Hindlimb muscle (tissue), 1 donor: ENCODE data around the gene TAPBP. TPM values are rescaled to one million over a fixed set of nuclear protein-coding genes. Genes with fewer than 3 reads are reported as not detected.
"Not testable (repeated sequence)": the region's sequence is repeated elsewhere in the genome, so short reads cannot be mapped to it uniquely, and the experiment has no call there.

Source experiments
- DNase-seq: peaks from one replicate; pipeline ENCODE4 v3.0.0-alpha.2; 2013
- polyA plus RNA-seq: library from polyadenylated mRNA; unstranded; fragments of 120-200 nt; gene quantifications from one replicate; pipeline ENCODE4 v1.2.1, GENCODE V29; 2013; ENCODE audit not compliant: insufficient read length

The TAPBP gene
- 24.6 TPM for polyA plus RNA-seq

DNA sequence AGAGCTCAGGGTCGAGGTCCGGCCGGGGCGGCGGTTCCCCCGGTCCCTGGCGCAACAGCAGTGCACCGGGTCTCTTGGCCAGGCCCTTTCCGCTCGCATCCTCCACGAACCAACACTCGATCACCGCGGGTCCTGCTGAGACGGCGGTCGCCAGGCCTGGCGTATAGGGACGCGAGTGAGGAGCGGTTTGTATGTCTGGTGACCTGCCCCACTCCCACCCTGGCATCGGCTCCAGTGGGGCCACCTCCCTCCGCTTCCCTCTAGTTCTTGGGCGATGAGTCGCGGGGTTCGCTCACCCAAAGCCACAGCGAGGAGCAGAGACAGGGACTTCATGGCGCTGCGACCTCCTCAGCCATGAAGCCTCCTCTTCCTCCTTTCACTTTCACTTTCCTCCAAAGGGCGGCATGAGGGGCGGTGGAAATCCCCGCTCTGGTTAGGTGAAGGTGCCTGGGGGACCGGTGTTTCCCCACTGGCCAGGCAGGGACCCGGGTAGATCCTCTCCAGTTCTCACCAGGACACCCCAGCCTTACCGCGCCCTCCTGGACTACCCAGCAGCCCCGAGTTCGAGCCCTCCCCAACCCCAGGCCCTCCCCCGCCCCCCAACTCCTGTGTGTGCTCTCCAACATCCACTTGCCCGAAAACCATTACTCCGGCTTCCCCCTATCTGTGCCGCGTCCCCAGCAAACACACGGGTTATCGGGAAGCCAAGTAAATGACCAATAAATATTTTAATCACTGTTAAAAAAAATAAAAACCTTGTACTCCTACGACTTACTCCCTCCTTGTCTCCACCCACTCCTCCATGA is at the start of gene TAPBP:
TSS of gene TAPBP (minus strand) at position 370 of the 806 bp plus-strand sequence. CDS start at position 333, 37 bp downstream.
- peak; percentile 75 for DNase-seq

DNA sequence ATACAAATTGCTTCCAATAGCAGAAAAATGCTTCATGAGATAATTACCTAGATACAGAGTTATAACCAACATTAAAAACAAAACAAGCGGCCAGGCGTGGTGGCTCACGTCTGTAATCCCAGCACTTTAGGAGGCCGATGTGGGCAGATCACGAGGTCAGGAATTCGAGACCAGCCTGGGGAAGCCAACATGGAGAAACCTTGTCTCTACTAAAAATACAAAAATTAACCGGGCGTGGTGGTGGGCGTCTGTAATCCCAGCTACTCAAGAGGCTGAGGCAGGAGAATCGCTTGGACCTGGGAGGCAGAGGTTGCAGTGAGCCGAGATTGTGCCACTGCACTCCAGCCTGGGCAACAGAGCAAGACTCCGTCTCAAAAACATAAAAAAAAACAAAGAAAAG is 49.6 kb upstream of the TAPBP start:
- DNase-seq, result not testable (repeated sequence)

DNA sequence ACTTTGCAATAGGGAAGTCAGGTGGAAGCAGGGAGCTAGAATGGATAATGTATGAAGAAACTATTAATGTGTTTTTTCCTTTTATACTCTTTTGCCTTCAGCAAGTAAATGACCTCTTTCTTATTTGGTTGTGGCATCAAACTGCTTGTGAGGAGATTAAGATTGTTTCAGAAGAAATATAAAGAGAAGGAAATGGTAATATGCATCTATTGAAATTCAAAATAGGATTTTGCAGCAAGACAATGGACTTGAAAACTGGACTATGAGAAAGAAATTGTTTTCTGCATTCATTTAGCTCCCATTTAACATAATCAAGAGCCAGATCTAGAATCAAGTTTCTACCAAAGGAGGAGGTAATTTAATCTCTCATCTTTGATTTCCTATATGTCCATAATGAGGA is 45.5 kb upstream of the TAPBP start:
- no peak for DNase-seq

DNA sequence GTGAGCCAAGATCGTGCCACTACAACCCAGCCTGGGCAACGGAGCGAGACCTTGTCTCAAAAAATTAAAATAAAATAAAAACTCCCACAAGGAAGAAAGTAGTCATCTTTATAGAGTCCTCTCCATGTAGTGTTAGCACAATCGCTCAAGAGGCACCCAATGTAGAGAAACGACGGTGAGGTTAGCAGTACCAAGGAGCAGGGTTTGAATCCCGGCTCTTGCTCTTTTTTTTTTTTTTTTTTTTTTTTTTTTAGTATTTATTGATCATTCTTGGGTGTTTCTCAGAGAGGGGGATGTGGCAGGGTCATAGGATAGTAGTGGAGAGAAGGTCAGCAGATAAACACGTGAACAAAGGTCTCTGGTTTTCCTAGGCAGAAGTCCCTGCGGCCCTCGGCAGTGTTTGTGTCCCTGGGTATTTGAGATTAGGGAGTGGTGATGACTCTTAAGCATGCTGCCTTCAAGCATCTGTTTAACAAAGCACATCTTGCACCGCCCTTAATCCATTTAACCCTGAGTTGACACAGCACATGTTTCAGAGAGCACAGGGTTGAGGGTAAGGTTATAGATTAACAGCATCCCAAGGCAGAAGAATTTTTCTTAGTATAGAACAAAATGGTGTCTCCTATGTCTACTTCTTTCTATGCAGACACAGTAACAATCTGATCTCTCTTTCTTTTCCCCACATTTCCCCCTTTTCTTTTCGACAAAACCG is 43.4 kb upstream of the TAPBP start:
- not testable (repeated sequence) for DNase-seq

DNA sequence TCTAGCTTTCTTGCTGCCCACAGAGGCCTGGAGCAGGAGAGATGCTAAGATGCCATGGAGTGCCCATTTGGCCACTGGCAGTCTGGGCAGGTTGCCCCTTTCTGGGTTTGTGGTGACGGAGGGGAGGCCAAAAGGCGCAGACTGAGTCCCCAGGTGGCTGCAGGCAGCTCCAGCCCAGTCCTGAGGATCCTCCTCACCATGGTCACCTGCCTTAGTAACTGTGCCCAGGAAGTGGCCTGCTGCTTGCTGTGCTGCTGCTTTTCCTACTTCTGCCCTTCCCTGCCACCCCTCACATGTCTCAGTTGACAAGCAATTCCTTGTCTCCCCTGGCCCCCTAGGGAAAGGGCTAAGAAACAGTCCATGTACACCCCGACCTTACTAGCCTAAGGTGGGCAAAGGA is 42.4 kb upstream of the TAPBP start:
- DNase-seq, result no peak

DNA sequence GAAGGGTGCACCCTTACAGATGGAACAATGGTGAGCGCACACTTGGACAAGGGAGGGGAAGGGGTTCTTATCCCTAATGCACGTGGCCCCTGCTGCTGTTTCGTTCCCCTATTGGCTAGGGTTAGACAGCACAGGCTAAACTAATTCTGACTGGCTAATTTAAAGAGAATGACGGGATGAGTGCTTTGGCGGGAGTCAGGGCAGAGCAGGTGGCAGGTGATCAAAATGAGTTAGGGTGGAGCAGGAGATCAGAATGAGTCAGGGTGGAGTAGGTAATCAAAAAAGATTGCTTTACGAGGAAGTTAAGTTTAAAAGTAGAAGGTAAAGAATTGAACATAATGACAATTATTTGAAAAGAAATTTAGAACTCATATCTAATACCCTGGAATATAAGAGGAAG is 42.0 kb upstream of the TAPBP start:
- DNase-seq, result not testable (repeated sequence)

DNA sequence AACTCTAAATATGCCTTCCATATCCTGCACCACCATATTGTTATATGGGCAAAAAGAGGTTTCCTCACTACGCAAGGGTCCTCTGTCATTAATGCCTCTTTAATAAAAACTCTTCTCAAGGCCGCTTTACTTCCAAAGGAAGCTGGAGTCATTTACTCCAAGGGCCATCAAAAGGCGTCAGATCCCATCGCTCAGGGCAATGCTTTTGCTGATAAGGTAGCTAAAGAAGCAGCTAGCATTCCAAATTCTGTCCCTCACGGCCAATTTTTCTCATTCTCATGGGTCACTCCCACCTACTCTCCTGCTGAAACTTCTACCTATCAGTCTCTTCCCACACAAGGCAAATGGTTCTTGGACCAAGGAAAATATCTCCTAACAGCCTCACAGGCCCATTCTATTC is 33.9 kb upstream of the TAPBP start:
- no peak for DNase-seq

DNA sequence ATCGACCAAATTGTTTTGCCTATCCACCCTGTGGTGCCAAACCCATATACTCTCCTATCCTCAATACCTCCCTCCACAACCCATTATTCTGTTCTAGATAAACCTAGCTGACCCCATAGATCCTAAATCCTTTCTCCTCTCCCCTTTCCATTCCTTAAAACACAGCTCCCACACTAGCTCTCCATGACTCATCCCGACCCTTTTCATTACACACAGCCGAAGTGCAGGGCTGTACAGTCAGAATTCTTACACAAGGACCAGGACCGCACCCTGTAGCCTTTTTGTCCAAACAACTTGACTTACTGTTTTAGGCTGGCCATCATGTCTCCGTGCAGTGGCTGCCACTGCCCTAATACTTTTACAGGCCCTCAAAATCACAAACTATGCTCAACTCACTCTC is 33.1 kb upstream of the TAPBP start:
- DNase-seq, result not testable (repeated sequence)

DNA sequence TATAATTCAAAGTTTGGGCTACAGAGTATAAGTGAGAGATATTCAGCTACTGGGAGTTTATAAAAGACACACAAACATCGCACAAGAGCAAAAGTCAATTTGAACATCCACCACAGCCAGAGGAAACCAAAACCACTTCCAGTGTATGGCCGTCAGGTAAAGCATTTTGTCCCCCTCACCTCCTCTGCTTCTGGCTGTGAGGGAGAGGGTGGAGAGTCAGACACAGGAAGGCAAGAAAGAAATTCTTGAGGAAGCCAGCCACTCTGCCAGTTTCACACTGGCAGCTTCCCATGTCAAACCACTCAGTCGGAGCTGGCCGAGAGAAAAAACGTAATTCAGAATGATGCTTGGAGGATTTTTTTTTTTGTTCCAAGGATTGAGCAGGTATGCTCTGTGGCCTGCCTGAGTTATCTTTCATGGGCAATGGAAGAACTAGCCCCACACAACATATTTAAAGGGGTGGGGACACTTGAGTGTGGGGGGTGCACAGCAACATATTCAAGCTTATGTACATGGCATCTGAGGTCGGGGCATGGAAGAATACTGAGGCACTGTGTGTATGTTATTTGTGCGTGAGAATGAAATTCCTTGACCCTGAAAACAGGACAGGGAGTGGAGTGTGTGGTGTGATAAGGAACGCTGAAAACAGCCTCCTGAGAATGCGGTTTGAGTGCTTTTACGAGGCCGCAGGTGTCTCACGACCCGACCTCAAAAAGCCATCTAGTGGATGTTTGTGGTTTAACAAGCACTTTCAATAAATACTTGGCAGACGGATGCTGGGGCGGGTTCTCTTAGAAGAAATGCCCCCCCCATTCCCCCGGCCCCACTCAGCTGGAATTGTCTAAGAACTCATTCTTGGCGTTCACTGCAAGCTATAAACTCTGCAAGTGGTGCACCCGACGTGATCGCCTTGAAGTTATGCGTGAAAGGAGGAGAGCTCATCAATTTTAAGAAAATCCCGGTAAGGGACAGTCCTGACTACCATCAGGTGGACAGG is 31.1 kb upstream of the TAPBP start:
- peak; percentile 75 for DNase-seq

DNA sequence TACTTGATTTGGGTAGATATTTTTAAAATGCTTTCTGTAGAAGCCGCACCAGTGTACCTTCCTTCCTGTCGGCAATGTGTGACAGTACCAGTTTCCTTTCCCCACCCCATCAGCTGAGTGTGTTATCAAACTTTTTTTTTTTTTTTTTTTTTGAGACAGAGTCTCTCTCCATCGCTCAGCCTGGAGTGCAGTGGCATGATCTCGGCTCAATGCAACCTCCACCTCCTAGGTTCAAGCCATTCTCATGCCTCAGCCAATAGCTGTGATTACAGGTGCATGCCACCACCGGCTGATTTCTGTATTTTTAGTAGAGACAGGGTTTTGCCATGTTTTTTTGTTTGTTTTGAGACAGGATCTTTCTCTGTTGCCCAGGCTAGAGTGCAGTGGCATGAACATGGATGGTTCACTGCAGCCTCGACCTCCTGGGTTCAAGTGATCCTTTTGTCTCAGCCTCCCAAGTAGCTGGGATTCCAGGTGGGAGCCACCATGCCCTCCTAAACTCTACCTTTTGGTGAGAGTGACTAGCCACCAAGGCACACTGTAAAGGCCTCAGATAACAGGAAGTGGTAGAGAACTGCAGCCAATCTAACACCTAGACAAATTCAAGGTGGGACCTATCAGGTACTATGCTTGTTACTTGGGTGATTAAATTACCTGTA is 30.2 kb upstream of the TAPBP start:
- no peak for DNase-seq

DNA sequence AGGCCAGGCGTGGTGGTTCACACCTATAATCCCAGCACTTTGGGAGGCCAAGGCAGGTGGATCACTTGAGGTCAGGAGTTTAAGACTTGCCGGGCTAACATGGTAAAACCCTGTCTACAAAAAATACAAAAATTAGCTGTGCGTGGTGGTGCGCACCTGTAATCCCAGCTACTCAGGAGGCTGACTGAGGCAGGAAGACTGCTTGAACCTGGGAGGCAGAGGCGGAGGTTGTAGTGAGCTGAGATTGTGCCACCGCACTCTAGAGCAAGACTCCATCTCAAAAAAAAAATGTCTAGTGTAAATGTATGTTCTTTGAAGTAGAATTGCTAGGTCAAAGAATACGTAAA is 29.7 kb upstream of the TAPBP start:
- not testable (repeated sequence) for DNase-seq

DNA sequence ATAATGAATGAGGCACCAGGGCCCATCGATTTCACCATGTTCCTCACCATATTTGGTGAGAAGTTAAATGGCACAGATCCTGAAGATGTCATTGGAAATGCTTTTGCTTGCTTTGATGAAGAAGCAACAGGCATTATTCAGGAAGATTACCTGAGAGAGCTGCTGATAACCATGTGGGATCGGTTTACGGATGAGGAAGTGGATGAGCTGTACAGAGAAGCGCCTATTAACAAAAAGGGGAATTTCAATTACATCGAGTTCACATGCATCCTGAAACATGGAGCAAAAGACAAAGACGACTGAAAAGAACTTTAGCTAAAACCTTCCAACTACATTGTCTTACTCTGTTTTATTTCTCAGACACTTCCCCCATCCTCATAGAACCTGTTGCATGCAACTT is 25.3 kb upstream of the TAPBP start:
- DNase-seq, result no peak

DNA sequence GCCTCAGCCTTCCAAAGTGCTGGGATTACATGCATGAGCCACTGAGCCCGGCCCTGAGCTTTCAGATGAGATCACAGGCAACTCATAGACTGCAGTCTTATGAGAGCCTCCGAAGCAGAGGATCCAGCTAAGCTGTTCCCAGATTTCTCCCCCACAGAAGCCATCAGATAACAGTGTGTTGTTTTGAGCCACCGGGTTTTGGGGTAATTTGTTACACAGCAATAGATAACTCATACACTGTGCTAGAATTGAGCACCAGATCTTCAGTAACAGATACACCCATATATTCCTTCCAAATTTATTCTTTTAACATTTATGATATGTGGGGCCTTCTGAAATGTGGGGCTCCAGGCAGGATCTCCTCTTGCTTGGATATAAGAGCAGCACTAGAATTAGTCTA is 22.6 kb upstream of the TAPBP start:
- DNase-seq, result no peak

DNA sequence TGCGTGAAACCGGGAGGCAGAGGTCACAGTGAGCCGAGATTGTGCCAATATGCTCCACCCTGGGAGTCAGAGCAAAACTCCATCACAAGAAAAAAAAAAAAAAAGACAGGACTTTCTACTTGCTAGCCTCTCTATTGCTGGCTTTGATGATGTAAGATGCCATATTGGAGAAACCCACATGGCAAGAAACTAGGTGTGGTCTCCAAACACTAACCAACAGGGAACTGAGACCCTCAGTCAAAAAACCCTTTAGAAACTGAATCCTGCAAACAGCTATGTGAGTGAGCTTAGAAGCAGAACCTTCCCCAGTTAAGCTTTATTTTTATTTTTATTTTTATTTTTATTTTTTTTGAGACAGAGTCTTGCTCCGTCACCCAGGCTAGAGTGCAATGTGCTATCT is 22.0 kb upstream of the TAPBP start:
- no peak for DNase-seq

DNA sequence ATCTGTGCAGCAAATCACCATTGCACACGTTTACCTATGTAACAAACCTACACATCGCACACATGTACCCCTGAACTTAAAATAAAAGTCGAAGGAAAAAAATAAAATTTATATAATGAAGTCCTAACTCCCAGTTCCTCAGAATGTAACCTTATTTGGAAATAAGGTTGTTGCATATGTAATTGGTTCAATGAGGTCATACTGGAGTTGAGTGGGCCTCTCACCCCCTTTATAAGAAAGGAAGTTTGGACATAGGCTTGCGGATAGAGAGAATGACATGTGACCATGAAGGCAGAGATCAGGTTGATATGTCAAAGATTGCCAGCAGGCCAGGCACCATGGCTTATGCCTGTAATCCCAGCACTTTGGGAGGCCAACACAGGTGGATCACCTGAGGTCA is 19.8 kb upstream of the TAPBP start:
- DNase-seq, result no peak

DNA sequence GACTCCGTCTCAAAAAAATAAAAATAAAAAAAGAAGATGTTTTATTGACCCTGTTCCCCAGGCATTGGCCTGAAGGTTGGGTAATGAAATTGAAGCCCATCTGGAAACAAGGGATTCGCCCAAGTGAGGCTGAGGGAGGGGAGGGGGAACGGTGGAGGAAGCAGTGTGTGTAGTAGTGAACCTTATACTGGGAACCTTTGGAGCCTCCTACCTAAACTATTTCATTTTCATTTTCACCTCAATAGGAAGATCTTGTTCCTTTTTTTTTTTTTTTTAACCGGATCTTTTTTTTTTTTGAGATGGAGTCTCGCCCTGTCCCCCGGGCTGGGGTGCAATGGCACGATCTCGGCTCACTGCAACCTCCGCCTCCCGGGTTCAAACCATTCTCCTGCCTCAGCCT is 16.9 kb upstream of the TAPBP start:
- DNase-seq, result no peak

DNA sequence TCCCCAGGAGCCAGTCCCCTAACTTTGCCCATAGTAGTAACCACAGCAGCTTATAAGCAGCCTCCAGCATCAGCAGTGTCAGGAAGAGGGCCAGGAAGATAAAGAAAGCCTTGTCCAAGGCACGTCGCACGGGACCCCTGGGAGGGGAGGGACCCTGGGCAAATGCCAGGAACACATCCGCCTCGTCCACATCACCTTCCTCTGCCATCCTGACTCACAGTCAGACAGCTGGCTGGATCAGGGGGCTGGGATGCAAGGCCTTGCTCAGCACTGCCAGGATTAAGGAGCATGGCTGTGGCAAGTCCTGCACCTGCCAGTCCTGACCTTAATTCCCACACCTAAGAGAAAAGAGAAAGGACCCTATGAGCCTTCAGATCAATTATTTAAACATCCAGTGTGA is 15.2 kb upstream of the TAPBP start:
- no peak for DNase-seq

DNA sequence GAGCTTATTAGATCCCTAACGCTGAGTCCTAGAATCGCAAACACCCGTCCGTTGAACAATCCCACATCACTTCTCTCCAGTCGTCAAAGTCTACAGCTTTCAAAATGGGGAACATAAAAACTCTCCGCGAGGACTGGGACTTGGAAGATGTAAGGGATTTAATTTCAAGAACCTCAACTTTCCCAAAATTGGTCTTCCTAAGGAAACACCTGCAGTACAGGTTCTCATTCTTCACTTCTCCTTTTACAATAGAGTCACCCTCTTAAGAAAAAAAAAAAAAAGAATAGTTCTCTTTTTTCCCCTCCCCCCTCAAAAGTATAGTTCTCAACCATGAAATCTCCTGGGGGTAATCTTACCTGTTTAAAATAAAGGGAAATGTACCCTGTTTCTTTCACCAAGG is 10.2 kb upstream of the TAPBP start:
- no peak for DNase-seq

DNA sequence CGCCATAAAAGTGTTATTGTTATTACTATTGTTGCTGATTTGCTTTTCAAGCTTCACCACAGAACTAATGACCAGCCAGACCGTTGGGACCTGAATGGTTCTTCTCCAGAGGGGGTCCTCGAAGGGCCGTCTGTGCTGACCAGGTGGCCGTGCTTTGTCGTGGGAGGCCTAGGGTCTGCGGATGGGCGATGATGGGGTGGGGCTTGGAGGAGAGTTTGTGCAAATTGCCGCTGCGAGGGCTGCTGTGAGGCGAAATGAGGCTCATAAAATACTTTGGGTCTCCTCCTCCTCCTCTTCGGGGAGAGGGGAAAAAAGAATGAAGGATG is 9.7 kb upstream of the TAPBP start:
- no peak for DNase-seq

DNA sequence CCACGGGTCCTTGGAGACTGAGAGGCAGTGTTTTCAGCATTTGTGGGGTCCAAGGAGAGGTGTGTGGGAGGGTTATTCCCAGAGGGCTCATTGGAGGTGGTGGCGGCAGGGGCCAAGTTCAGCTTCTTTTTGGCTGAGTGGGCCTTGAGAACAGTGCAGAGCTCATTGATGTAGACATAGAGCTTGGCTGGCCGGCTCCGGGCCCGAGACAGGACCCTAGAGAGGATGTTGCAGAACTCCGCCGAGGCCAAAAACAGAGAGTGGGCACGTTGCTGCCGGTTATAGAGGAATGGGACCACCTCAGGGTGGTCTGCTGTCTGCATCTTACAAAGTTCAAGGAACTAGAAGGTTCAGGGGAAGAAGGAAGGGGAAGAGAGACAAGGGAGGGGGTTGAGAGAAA is 7.3 kb upstream of the TAPBP start:
- no peak for DNase-seq

DNA sequence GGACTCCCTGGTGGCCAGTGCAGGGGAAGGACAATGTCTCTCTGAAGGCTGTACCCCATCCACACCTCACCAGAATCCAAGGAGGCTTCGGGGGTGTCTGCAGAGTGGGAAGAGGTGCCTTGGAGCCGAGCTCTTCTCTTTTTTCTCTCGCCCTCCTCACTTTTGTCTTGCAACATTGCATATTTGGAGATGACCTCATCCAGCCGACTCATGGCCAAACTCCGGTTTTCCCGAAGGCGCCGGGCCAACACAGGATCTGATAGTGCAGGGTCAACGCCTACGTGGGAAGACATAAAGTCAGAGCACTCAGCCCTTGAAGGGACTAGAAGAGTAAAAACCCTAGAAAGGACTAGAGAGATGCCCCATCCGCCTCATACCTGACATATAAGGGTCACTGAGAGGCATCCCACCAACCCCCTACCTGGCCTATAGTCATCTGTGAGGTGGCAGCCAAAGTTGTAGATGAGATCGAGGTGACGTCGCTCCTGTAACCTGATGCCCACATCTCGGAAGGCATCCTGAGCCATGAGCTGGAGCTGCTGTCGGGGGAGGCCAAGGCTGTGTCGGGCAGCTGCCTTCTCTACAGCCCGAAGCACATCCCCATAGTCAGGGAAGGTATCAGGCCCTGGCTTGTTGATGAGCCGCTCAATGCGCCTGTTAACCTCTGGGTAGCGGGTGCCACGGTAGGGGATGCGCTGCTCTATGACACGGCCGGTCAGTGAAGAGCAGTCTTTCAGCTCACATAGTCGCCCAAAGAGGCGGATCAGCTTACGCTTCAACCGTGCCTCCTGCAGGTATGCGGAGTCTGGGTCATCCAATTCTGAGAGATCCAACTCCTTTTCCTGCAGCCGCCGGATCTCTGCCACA is 6.7 kb upstream of the TAPBP start:
- DNase-seq, result no peak

DNA sequence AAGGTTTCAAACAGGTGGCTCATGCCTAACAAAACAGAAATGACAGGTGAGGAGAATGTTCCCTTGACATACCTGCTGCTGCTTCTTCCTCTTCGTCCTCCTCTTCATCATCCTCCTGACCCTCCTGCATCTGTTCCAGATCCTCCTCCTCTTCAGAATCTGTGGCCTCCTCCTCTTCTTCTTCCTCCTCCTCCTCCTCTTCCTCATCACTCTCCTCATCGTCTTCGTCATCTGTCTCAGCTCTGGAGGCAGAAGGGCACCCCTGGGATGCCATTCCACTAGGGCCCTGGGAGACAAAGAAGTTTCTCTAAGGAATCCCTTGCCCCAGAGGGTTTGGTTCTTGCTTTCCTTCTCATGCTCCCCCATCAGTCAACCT is 6.0 kb upstream of the TAPBP start:
- no peak for DNase-seq
